ENCODE results near the gene OTOG. TPM values are rescaled to one million over a fixed set of nuclear protein-coding genes. Genes with fewer than 3 reads are reported as not detected.

Gene OTOG
- total RNA-seq, 1 experiment from 2014 or later, result 0.35 TPM

- H3K4me1 ChIP-seq (ENCODE audit: insufficient read depth, low read length), result no peaks in the 10 kb centered on the region
- H4K8ac ChIP-seq (replicated peaks; ENCODE audit: insufficient read length, low read depth, low read length), result no peak overlapping the region
- no peak overlapping the region for H3K23ac ChIP-seq (ENCODE audit: insufficient read length, low read depth, low read length)
- no CpG with 5 or more reads among the region's 9 CpGs for WGBS (ENCODE audit: extremely low coverage, insufficient read length, low lambda C conversion rate)
- H2BK15ac ChIP-seq (ENCODE audit: low read depth, low read length), result no peak overlapping the region
- no peak overlapping the region for H4K5ac ChIP-seq (ENCODE audit: insufficient read length, low read depth, low read length)
- DNase-seq, result peak; percentile 76
- Mint-ChIP-seq H3K27me3 (ENCODE audit: low read depth) (no peaks in the 10 kb centered on the region; the same call in 1 of the 2 replicates), H3K4me1 (peaks cover 0 to 21% of the 10 kb centered on the region in 2 experiments; a peak in 2 of 4 replicates), H3K36me3 (ENCODE audit: insufficient read depth in 1 of 3, low read depth in 3 of 3) (no peaks in the 10 kb centered on the region), H3K4me3 (no peak overlapping the region), H3K9me3 (no peaks in the 10 kb centered on the region), H3K27ac (no peak overlapping the region)
- no peaks in the 10 kb centered on the region for H3K79me1 ChIP-seq (ENCODE audit: insufficient read depth, low read depth, low read length, poor library complexity, severe bottlenecking)
- no peak overlapping the region for H3K9ac ChIP-seq (ENCODE audit: extremely low read depth, insufficient read length, low read length)
- H3K4ac ChIP-seq (ENCODE audit: low read depth, low read length), result no peak overlapping the region
- H2BK12ac ChIP-seq (ENCODE audit: insufficient read length, low read depth, low read length), result no peak overlapping the region
- H3K27me3 ChIP-seq (ENCODE audit: insufficient read depth, low read length), result no peaks in the 10 kb centered on the region
- no peak overlapping the region for H2AK5ac ChIP-seq (ENCODE audit: insufficient read length, low read length)
- no peak overlapping the region for H3K56ac ChIP-seq (ENCODE audit: insufficient read length, low read depth, low read length)
- H3K18ac ChIP-seq (ENCODE audit: insufficient read length, low read depth, low read length), result no peak overlapping the region
- TF ChIP-seq CTCF (conservative IDR thresholded peaks at IDR 0.05), result peak; percentile 94
- no peak overlapping the region for H3K14ac ChIP-seq (ENCODE audit: insufficient read depth, low read length)
- H3K4me2 ChIP-seq (ENCODE audit: insufficient read depth, insufficient read length, low read length), result no peak overlapping the region
- no peak overlapping the region for H3T11ph ChIP-seq (ENCODE audit: low read length)
- H2BK5ac ChIP-seq (ENCODE audit: insufficient read length, low read length), result no peak overlapping the region
- H3K79me2 ChIP-seq (ENCODE audit: insufficient read depth, low read length), result no peaks in the 10 kb centered on the region
- H2AFZ ChIP-seq (ENCODE audit: low read length), result no peak overlapping the region
- H4K20me1 ChIP-seq (ENCODE audit: control insufficient read depth, insufficient read depth, insufficient read length), result no peaks in the 10 kb centered on the region
- no peak overlapping the region for H4K91ac ChIP-seq (ENCODE audit: insufficient read length, low read depth, low read length)
- H2BK120ac ChIP-seq (ENCODE audit: low read depth, low read length, poor library complexity, severe bottlenecking), result no peak overlapping the region
- H2BK20ac ChIP-seq (ENCODE audit: low read depth, low read length, poor library complexity, severe bottlenecking), result no peak overlapping the region
- no peak overlapping the region for H3K27ac ChIP-seq (ENCODE audit: insufficient read length, low read depth, low read length)
- no peaks in the 10 kb centered on the region for H3K23me2 ChIP-seq (ENCODE audit: insufficient read length, low read depth, low read length, poor library complexity, severe bottlenecking)
- no peaks in the 10 kb centered on the region for H3K9me3 ChIP-seq (ENCODE audit: control insufficient read depth, low read depth, low read length)
Observed at GRCh38 chr11:17528181-17528691, 18.8 kb upstream of the OTOG start.
